H9 (cell line): ENCODE results near the gene ATPAF2. TPM values are rescaled to one million over a fixed set of nuclear protein-coding genes. Genes with fewer than 3 reads are reported as not detected.

Source experiments
- DNase-seq: peaks from one replicate; pipeline ENCODE4 v3.0.0-alpha.2; 2017
- H2AFZ ChIP-seq: one replicate; pipeline ENCODE4 v1.6.1; 2013; ENCODE audit warnings: mild to moderate bottlenecking, low read length, control low read depth, moderate library complexity
- H2AK5ac ChIP-seq: 2 replicates; pipeline ENCODE4 v1.6.1; 2013; ENCODE audit warnings: low read length, control low read depth, mixed read lengths; ENCODE audit not compliant: insufficient read length
- H2BK120ac ChIP-seq: one replicate; pipeline ENCODE4 v1.6.1; 2013; ENCODE audit warnings: low read depth, mild to moderate bottlenecking, low read length, control low read depth, inconsistent platforms; ENCODE audit not compliant: poor library complexity, severe bottlenecking
- H2BK12ac ChIP-seq: 2 replicates; pipeline ENCODE4 v1.6.1; 2013; ENCODE audit warnings: low read length, control low read depth, mixed read lengths, low read depth; ENCODE audit not compliant: insufficient read length
- H2BK15ac ChIP-seq: 2 replicates; pipeline ENCODE4 v1.6.1; 2013; ENCODE audit warnings: low read depth, low read length, control low read depth
- H2BK20ac ChIP-seq: one replicate; pipeline ENCODE4 v1.6.1; 2013; ENCODE audit warnings: low read depth, mild to moderate bottlenecking, low read length, control low read depth, inconsistent platforms; ENCODE audit not compliant: poor library complexity, severe bottlenecking
- H2BK5ac ChIP-seq: 2 replicates; pipeline ENCODE4 v1.6.1; 2013; ENCODE audit warnings: low read length, control low read depth, mixed read lengths; ENCODE audit not compliant: insufficient read length
- H3K14ac ChIP-seq: 2 replicates; pipeline ENCODE4 v1.6.1; 2013; ENCODE audit warnings: low read length, control low read depth; ENCODE audit not compliant: insufficient read depth
- H3K18ac ChIP-seq: 2 replicates; pipeline ENCODE4 v1.6.1; 2013; ENCODE audit warnings: low read depth, mild to moderate bottlenecking, mixed read lengths, low read length, control low read depth; ENCODE audit not compliant: insufficient read length
- H3K23ac ChIP-seq: 2 replicates; pipeline ENCODE4 v1.6.1; 2013; ENCODE audit warnings: low read length, control low read depth, mixed read lengths, low read depth; ENCODE audit not compliant: insufficient read length
- H3K23me2 ChIP-seq: 2 replicates; pipeline ENCODE4 v1.6.1; 2013; ENCODE audit warnings: low read depth, mild to moderate bottlenecking, mixed read lengths, low read length, control low read depth; ENCODE audit not compliant: insufficient read length, poor library complexity, severe bottlenecking
- H3K27ac ChIP-seq: 2 replicates; pipeline ENCODE4 v1.5.1; 2013; ENCODE audit warnings: low read length, control low read depth, mixed read lengths, low read depth; ENCODE audit not compliant: insufficient read length
- H3K27me3 ChIP-seq: 2 replicates; pipeline ENCODE4 v1.6.1; 2013; ENCODE audit warnings: low read length, control low read depth, inconsistent platforms; ENCODE audit not compliant: insufficient read depth
- H3K4ac ChIP-seq: 2 replicates; pipeline ENCODE4 v1.6.1; 2013; ENCODE audit warnings: low read depth, mild to moderate bottlenecking, control low read depth, inconsistent platforms, low read length, moderate library complexity
- H3K4me1 ChIP-seq: 2 replicates; pipeline ENCODE4 v1.6.1; 2013; ENCODE audit warnings: low read length, control low read depth, inconsistent platforms; ENCODE audit not compliant: insufficient read depth
- H3K4me2 ChIP-seq: 2 replicates; pipeline ENCODE4 v1.6.1; 2013; ENCODE audit warnings: low read length, control low read depth, mixed read lengths; ENCODE audit not compliant: insufficient read length, insufficient read depth
- H3K56ac ChIP-seq: 2 replicates; pipeline ENCODE4 v1.6.1; 2013; ENCODE audit warnings: low read depth, mild to moderate bottlenecking, mixed read lengths, low read length, control low read depth; ENCODE audit not compliant: insufficient read length
- H3K79me1 ChIP-seq: 2 replicates; pipeline ENCODE4 v1.6.1; 2013; ENCODE audit warnings: low read depth, mild to moderate bottlenecking, moderate library complexity, low read length, control low read depth, inconsistent platforms; ENCODE audit not compliant: insufficient read depth, poor library complexity, severe bottlenecking
- H3K79me2 ChIP-seq: 2 replicates; pipeline ENCODE4 v1.6.1; 2013; ENCODE audit warnings: low read length, control low read depth, inconsistent platforms; ENCODE audit not compliant: insufficient read depth
- H3K9ac ChIP-seq: 2 replicates; pipeline ENCODE4 v1.6.1; 2013; ENCODE audit warnings: low read length, control low read depth, mixed read lengths; ENCODE audit not compliant: insufficient read length; ENCODE audit errors: extremely low read depth
- H3K9me3 ChIP-seq: one replicate; pipeline ENCODE4 v1.6.1; 2013; ENCODE audit warnings: low read depth, low read length, inconsistent platforms; ENCODE audit not compliant: control insufficient read depth
- H3T11ph ChIP-seq: one replicate; pipeline ENCODE4 v1.6.1; 2013; ENCODE audit warnings: mild to moderate bottlenecking, low read length, control low read depth, inconsistent platforms
- H4K20me1 ChIP-seq: one replicate; pipeline ENCODE4 v1.6.1; 2013; ENCODE audit not compliant: control insufficient read depth, insufficient read length, insufficient read depth
- H4K5ac ChIP-seq: 2 replicates; pipeline ENCODE4 v1.6.1; 2013; ENCODE audit warnings: low read depth, mild to moderate bottlenecking, mixed read lengths, low read length, control low read depth; ENCODE audit not compliant: insufficient read length
- H4K8ac ChIP-seq: replicated peaks from 2 replicates; pipeline ENCODE4 v1.6.1; 2013; ENCODE audit warnings: low read length, control low read depth, mixed read lengths, low read depth; ENCODE audit not compliant: insufficient read length
- H4K91ac ChIP-seq: 2 replicates; pipeline ENCODE4 v1.6.1; 2013; ENCODE audit warnings: low read depth, mild to moderate bottlenecking, moderate library complexity, mixed read lengths, low read length, control low read depth; ENCODE audit not compliant: insufficient read length
- H3K27ac Mint-ChIP-seq, 3 experiments: 2 replicates in 2 of 3; 3 replicates in 1 of 3; pipeline ENCODE4 v1.8.0; 2020 to 2021; ENCODE audit warnings: mixed read lengths in 3 of 3, mild to moderate bottlenecking in 1 of 3, moderate library complexity in 1 of 3
- H3K27me3 Mint-ChIP-seq: 2 replicates; pipeline ENCODE4 v1.8.0; 2021; ENCODE audit warnings: low read depth, mild to moderate bottlenecking, moderate library complexity, mixed read lengths
- H3K36me3 Mint-ChIP-seq, 3 experiments: 2 replicates in 2 of 3; 3 replicates in 1 of 3; pipeline ENCODE4 v1.8.0; 2020 to 2021; ENCODE audit warnings: low read depth in 3 of 3, mixed read lengths in 3 of 3; ENCODE audit not compliant: insufficient read depth in 1 of 3
- H3K4me1 Mint-ChIP-seq, 2 experiments: 2 replicates each; pipeline ENCODE4 v1.8.0; 2020; ENCODE audit warnings: mixed read lengths in 2 of 2
- H3K4me3 Mint-ChIP-seq, 2 experiments: 2 replicates in 1 of 2; 3 replicates in 1 of 2; pipeline ENCODE4 v1.8.0; 2020 to 2021; ENCODE audit warnings: mild to moderate bottlenecking in 2 of 2, mixed read lengths in 2 of 2, moderate library complexity in 1 of 2
- H3K9me3 Mint-ChIP-seq, 2 experiments: 2 replicates in 1 of 2; 3 replicates in 1 of 2; pipeline ENCODE4 v1.8.0; 2020; ENCODE audit warnings: mild to moderate bottlenecking in 2 of 2, mixed read lengths in 2 of 2, moderate library complexity in 1 of 2
- CTCF ChIP-seq: fragments of 200-600 bp; sonication (generic); conservative IDR thresholded peaks from 3 replicates; pipeline ENCODE4 v1.8.0; 2021; ENCODE audit warnings: antibody characterized with exemption, mild to moderate bottlenecking
- WGBS: extraction: QIAGEN DNeasy Blood & Tissue Kit; methylation state at CpG from one replicate; pipeline ENCODE4 v1.1.7; 2013; ENCODE audit warnings: missing lambda C conversion rate, low lambda C conversion rate, mixed read lengths; ENCODE audit not compliant: insufficient read length; ENCODE audit errors: extremely low coverage; 5-methylcytosine and 5-hydroxymethylcytosine counted together
- total RNA-seq: library from RNA; stranded (reverse); gene quantifications from 2 replicates; pipeline ENCODE4 v1.2.1, GENCODE V29; 2021

The ATPAF2 gene
- total RNA-seq, 1 experiment from 2014 or later: 21.4 TPM

- H3K36me3 Mint-ChIP-seq: peaks cover 11 to 28% (median 16%) of the 10 kb centered on the region in 3 experiments
- peak overlapping the region in 1 of 3 experiments; percentile 45; a peak in 1 of 7 replicates for H3K27ac Mint-ChIP-seq
- H2BK20ac ChIP-seq: no peak overlapping the region
- no peaks in the 10 kb centered on the region for H3K9me3 Mint-ChIP-seq
- H3K4me3 Mint-ChIP-seq: no peak overlapping the region
- H3T11ph ChIP-seq: no peak overlapping the region
- no peak overlapping the region for H3K4me2 ChIP-seq
- H3K79me1 ChIP-seq: no peaks in the 10 kb centered on the region
- no peak overlapping the region for H3K27ac ChIP-seq
- H3K4me1 Mint-ChIP-seq: peaks cover 19 to 22% of the 10 kb centered on the region in 2 experiments
- H3K23ac ChIP-seq: no peak overlapping the region
- H4K8ac ChIP-seq: no peak overlapping the region
- no peak overlapping the region for H3K4ac ChIP-seq
- no peak overlapping the region for H3K18ac ChIP-seq
- H3K27me3 Mint-ChIP-seq: no peaks in the 10 kb centered on the region
- no peak overlapping the region for H3K14ac ChIP-seq
- H4K91ac ChIP-seq: no peak overlapping the region
- no peaks in the 10 kb centered on the region for H3K27me3 ChIP-seq
- H2BK15ac ChIP-seq: no peak overlapping the region
- H3K9ac ChIP-seq: no peak overlapping the region
- no peak overlapping the region for H3K56ac ChIP-seq
- no peaks in the 10 kb centered on the region for H4K20me1 ChIP-seq
- H4K5ac ChIP-seq: no peak overlapping the region
- no peak for DNase-seq
- no peak for TF ChIP-seq CTCF
- no peaks in the 10 kb centered on the region; the same call in 1 of the 2 replicates for H3K4me1 ChIP-seq
- H3K79me2 ChIP-seq: no peaks in the 10 kb centered on the region
- WGBS: no CpG with 5 or more reads among the region's 3 CpGs
- H2BK120ac ChIP-seq: no peak overlapping the region
- peaks cover 8% of the 10 kb centered on the region for H3K23me2 ChIP-seq
- H3K9me3 ChIP-seq: no peaks in the 10 kb centered on the region
- no peak overlapping the region for H2AK5ac ChIP-seq
- H2BK12ac ChIP-seq: no peak overlapping the region
- no peak overlapping the region for H2BK5ac ChIP-seq
- H2AFZ ChIP-seq: no peak overlapping the region
Observed at GRCh38 chr17:18044609-18045008, 5.6 kb upstream of the ATPAF2 start.
